DND-41 (cell line): ENCODE data around the gene TSHZ2.

Source experiments
- CTCF ChIP-seq: IDR thresholded peaks from 2 replicates; pipeline ENCODE4 v1.5.1; 2012; ENCODE audit warnings: borderline replicate concordance, low read length, moderate library complexity, mild to moderate bottlenecking; ENCODE audit not compliant: poor library complexity, severe bottlenecking; ENCODE audit errors: extremely low read depth
- EZH2 ChIP-seq: IDR thresholded peaks from 3 replicates; pipeline ENCODE4 v1.6.1; 2012; ENCODE audit warnings: borderline replicate concordance, low read depth, mild to moderate bottlenecking, moderate library complexity, low read length, inconsistent platforms; ENCODE audit not compliant: severe bottlenecking

DNA sequence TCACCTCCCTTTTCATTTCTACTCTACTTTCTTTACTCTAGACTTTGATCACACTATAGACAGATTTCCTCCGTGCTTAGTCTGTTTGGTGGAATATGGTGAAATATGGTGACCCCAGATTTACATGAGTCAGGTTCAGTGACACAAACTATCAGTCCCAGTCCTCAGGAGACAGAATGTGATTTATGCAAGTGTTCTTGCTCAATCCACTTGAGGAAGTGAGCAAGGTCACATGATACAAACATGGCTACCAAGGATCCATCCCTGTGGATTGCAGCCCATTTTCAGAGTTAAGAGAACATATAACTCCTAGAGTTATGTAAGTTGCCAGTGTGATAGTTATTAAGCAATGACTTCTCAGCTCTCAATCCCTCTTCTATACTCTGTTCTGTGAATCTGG lies 23.7 kb upstream of the TSHZ2 start:
- TF ChIP-seq CTCF (no peak), EZH2 (no peak)
